Hematopoietic multipotent progenitor cell (in vitro differentiated cells): Measurements from ENCODE around the gene TECR. TPM values are rescaled to one million over a fixed set of nuclear protein-coding genes. Genes with fewer than 3 reads are reported as not detected.
A peak's percentile ranks its signal among the peaks of the same experiment; 100 is the strongest.

Source experiments
- DNase-seq, 3 donors: peaks; one replicate each; pipeline ENCODE4 v3.0.0-alpha.2; 2011 to 2015; ENCODE audit warnings: low read depth in 2 of 3, low spot score in 2 of 3
- total RNA-seq: library from RNA; depleted of rRNA; stranded (reverse); fragments of >200 nt; gene quantifications from one replicate; pipeline ENCODE4 v1.2.3, GENCODE V29; 2012

Gene TECR
- total RNA-seq, 1 donor = 99.9 TPM

GRCh38 chr19:14507704-14508542, 21.5 kb upstream of the TECR start:
- DNase-seq = no peak

DNA sequence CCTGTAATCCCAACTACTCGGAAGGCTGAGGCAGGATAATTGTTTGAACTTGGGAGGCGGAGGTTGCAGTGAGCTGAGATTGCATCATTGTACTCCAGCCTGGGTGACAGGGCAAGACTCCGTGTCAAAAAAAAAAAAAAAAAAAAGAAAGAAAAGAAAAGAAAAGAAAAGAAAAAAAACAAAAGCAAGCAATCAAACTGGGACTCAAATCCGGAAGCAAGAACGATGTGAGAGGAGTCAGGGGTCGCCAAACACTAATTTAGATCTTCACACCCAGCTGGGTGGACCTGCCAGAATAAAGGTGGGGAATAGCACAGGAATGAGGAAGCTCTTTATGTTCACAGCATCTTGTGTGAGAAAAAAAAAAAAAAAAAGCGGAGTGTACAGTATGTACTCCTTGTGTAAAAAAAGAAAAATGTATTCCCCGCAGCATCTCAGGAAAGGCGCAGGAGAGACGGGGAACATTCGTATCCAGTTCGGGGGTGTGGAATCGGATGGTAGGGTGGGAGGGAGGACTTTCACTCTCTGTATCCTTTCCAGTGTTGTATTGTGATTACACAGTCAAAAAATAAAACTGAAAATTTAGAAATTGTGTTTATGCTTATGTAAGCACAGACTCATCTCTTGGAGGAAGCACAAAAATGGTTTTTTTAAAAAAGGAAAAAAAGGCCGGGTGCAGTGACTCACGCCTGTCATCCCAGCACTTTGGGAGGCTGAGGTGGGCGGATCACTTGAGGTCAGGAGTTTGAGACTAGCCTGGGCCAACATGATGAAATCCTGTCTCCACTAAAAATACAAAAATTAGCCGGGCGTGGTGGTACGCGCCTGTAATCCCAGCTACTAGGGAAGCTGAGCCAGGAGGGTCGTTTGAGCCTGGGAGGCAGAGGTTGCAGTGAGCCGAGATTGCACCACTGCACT, 18.8 kb upstream of the TECR start:
- no peak for DNase-seq

- no peak for DNase-seq
These were observed 18.2 kb upstream of the TECR start for GRCh38 chr19:14511229-14511593.

DNA sequence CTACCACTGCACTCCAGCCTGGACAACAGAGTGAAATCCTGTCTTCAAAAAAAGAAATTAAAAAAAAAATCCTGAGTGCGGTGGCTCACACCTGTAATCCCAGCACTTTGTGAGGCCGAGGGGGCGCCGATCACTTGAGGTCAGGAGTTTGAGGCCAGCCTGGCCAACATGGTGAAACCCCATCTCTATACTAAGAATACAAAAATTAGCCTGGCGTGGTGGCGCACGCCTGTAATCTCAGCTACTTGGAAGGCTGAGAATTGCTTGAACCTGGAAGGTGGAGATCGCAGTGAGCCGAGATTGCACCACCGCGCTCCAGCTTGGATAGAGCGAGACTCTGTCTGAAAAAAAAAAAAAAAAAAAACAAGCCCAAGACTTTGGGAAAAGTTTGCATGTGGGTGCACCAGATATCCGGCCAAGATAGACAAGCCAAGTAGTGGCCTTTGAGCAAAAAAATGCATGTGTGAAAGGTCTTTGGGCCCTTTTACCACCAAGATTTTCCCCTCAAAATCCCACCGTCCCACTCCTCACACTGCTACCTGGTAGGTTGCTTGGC, 16.9 kb upstream of the TECR start:
- no peak for DNase-seq

DNA sequence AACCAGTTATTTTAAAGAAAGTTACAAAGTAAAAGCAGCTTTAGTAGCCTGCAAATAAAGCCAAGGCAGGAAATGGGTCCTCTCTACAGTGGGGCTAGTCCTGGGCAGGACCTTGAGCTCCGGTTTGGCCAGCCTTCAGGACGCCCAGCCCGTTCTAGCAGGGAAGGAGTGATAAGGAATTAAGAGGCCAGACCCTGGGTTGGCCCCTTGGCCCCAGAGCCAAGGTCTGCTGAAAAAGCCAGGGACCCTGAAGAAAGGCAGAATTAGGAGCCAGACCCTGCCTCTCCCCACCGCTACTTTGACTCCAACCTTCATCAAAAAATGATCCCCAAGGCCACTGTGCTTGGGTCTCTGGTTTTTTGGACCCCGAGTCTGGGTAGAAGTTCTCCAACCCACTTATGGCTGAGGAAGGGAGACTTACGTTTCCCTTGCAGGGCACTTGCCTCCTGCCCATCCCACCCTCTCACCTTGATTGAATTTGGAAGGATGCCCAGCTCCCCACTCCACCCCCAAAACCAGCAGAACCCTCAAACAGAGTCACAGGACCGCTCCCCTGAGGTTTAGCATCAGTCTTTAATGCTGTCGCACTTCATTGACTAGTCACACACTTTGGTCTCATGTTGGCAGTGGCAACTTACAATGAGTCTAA, 15.1 kb upstream of the TECR start:
- DNase-seq = no peak

GRCh38 chr19:14515501-14516047, 13.8 kb upstream of the TECR start:
- no peak for DNase-seq

- no peak for DNase-seq
These were observed 13.3 kb upstream of the TECR start for GRCh38 chr19:14516048-14516534.

DNA sequence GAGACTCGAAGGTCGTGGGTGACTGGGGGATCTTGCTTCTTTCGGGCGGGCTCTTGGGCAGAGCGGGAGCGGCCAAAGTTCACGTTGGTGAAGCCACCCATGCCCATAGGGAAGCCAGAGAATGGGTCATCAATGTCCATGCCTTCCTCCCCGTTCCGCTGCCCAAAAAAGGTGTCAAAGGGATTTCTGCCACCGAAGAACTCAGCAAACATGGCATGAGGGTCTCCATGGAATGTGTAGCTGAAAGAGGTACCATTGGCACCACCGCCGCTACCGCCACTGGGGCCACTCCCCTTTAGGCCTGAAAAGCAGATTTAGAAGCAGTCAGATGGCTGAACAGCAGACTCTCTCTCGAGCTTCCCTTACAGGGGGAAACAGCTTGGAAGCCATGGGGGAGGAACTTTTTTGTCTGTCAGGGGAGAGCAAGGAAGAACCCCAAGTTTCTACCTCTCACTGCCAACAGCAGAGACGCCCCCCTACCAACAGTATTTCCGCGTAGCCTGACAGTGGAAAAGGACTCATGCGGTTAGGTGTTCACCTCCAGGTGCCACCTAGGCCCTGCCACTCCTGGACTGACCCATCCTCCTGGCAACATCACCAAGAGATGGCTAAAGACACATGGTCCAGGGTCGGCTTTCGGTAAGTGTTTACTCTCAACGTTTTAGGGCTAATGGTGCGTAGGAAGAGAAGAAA, 12.5 kb upstream of the TECR start:
- DNase-seq = no peak

- no peak for DNase-seq
These were observed 12.0 kb upstream of the TECR start for GRCh38 chr19:14517446-14517839.

GRCh38 chr19:14517840-14518505, 11.4 kb upstream of the TECR start, which contains the start of gene DNAJB1:
DNAJB1 (minus strand) TSS chr19:14518397; CDS start chr19:14518349, 48 bp downstream.
- peak in 2 of 3 donors; percentile 49 to 52 for DNase-seq

- DNase-seq = no peak
These were observed 10.0 kb upstream of the TECR start for GRCh38 chr19:14519245-14519859.

- DNase-seq = no peak
These were observed 9.5 kb upstream of the TECR start for GRCh38 chr19:14519860-14520407.

GRCh38 chr19:14520543-14520942, 8.9 kb upstream of the TECR start:
- no peak for DNase-seq

GRCh38 chr19:14525729-14526128, 3.7 kb upstream of the TECR start:
- DNase-seq = no peak

DNA sequence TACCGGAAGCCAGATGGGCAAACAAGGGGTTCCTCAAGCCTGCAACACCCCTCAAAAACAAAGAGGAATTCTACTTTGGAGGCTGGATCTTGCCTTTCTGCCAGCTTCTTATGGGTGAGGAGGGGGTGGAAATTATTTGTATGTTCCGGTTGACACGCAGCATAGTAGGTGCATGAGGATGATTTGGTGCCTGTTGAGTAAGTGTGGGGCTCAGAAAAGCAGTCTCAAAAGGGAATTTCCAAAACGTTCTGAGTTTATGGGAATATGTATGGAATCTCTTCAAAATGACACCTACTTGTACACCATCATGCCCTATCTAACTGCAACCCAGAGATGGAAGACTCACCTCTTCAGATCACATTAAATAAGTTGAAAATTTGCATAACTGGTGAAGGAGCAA, 3.0 kb upstream of the TECR start:
- no peak for DNase-seq

GRCh38 chr19:14528419-14529253, 758 bp upstream of the TECR start:
- DNase-seq = no peak

DNA sequence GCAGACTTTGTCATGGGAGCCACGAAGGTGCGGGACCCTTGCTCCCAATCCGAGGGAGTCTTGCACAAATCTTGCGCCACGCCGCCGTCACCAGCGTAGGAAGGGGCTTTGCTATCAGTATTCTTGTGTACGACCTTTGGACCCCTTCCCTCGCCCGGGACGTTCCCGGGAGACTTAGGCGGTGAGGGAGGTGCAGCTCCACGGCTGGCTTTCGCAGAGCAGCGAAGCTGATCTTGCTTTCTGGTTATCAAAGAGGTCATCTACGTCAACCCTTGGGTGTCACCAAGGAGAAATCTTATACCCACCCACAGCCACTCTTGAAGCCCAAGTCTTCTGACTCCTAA, 583 bp downstream of the TECR start:
- peak in 1 of 3 donors; percentile 40 for DNase-seq

GRCh38 chr19:14530506-14530905, 1.1 kb downstream of the TECR start:
- DNase-seq = no peak
